ENCODE measurements around the gene FOSL2. TPM values are rescaled to one million over a fixed set of nuclear protein-coding genes. Genes with fewer than 3 reads are reported as not detected.

FOSL2 gene
- total RNA-seq, 2 experiments from 2014 or later: 0.35 to 1.0 TPM

DNA sequence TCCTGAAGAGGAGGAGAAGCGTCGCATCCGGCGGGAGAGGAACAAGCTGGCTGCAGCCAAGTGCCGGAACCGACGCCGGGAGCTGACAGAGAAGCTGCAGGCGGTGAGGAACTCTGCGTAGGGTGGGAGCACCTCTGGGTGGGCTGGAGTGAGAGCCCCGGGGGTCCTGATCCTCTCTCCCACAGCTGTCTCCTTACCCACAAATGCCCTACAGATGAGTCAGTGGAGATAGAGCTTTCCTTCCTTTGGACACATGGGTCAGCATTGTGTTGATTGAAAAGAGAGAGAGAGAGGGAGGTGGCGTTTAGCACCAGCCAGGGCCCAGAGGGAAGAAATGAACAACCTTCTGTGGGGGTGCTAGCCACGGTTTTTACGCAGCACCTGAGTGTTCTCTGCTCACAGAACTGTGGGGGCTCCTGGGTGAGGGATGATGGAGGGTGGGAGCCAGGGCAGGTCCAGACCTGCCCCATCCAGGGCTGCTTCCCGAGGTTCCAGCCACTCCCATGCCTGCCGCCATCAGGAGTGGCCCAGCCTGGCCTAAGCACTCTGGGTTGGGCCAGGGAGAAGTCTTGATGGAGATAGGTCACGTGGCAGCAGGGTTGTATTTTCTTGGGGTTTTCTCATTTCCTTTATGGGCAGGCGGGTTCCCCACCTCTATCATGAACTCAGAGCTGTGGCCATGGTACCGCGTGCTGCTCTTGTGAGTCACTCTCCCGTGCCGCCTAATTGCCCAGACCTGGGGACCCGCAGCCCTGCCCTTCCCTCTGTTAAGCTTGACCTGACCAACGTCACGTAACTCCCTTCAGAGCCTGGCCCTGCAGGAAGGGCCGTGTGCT is 16.3 kb downstream of the FOSL2 start:
- BruUV-seq (replicated peaks): no TSS peak
- Histone ChIP-seq H3K27ac (ENCODE audit: low read depth, low read length, poor library complexity, severe bottlenecking) (no peak overlapping the region), H2AFZ (ENCODE audit: low read length) (no peak overlapping the region), H4K20me1 (ENCODE audit: insufficient read depth, low read length) (no peaks in the 10 kb centered on the region), H3K36me3 (ENCODE audit: insufficient read depth, low read length) (no peaks in the 10 kb centered on the region), H3K4me3 (ENCODE audit: low read depth, low read length, poor library complexity, severe bottlenecking) (no peak overlapping the region), H3K9me2 (ENCODE audit: insufficient read depth, low read length) (no peaks in the 10 kb centered on the region), H3K4me1 (ENCODE audit: insufficient read depth, low read length, poor library complexity, severe bottlenecking) (no peaks in the 10 kb centered on the region), H3K4me2 (ENCODE audit: low read length) (no peak overlapping the region), H3K79me2 (ENCODE audit: insufficient read depth, low read depth, low read length) (no peaks in the 10 kb centered on the region), H3K9me3 (ENCODE audit: low read length) (no peaks in the 10 kb centered on the region)
- no peak for DNase-seq (ENCODE audit: low spot score)
- TF ChIP-seq CTCF (conservative IDR thresholded peaks at IDR 0.05; ENCODE audit: low read length) (no peak), EZH2phosphoT487 (IDR thresholded peaks at IDR 0.05; ENCODE audit: borderline replicate concordance, low read depth, low read length) (no peak)
- CTCF ChIA-PET (ENCODE audit: unreplicated experiment): no interaction called here
- POLR2A ChIA-PET: no interaction called here
- intact Hi-C loops (cut with micrococcal nuclease; ENCODE audit: unreplicated experiment): no loop called here

- intact Hi-C loops (cut with micrococcal nuclease; ENCODE audit: unreplicated experiment): no loop called here
- POLR2A ChIA-PET: no interaction called here
- no peak overlapping the region for H2AFZ ChIP-seq (ENCODE audit: low read length)
These were observed 18.6 kb downstream of the FOSL2 start for GRCh38 chr2:28411166-28411755.

More at GRCh38 chr2:28411166-28411755, 18.6 kb downstream of the FOSL2 start:
- Histone ChIP-seq H4K20me1 (ENCODE audit: insufficient read depth, low read length) (no peaks in the 10 kb centered on the region), H3K4me1 (ENCODE audit: insufficient read depth, low read length, poor library complexity, severe bottlenecking) (no peaks in the 10 kb centered on the region), H3K79me2 (ENCODE audit: insufficient read depth, low read depth, low read length) (no peaks in the 10 kb centered on the region), H3K9me2 (ENCODE audit: insufficient read depth, low read length) (no peaks in the 10 kb centered on the region), H3K4me3 (ENCODE audit: low read depth, low read length, poor library complexity, severe bottlenecking) (no peak overlapping the region), H3K4me2 (ENCODE audit: low read length) (no peak overlapping the region), H3K27ac (ENCODE audit: low read depth, low read length, poor library complexity, severe bottlenecking) (no peak overlapping the region), H3K36me3 (ENCODE audit: insufficient read depth, low read length) (no peaks in the 10 kb centered on the region), H3K9me3 (ENCODE audit: low read length) (no peaks in the 10 kb centered on the region)
- TF ChIP-seq CTCF (conservative IDR thresholded peaks at IDR 0.05; ENCODE audit: low read length): no peak
- TF ChIP-seq EZH2phosphoT487 (IDR thresholded peaks at IDR 0.05; ENCODE audit: borderline replicate concordance, low read depth, low read length): no peak
- CTCF ChIA-PET (ENCODE audit: unreplicated experiment): no interaction called here
- no TSS peak for BruUV-seq (replicated peaks)
- no peak for DNase-seq (ENCODE audit: low spot score)
